OCI-LY3 (cell line): ENCODE results near the gene ENPP3.
A peak's percentile ranks its signal among the peaks of the same experiment; 100 is the strongest.

Experiments
- H2AFZ ChIP-seq: fragments of 200-600, 300-600 bp; shearing (Covaris generic); 2 replicates; pipeline ENCODE4 v1.6.0; 2014; ENCODE audit warnings: antibody characterized with exemption, low read depth, low read length
- H3K27ac ChIP-seq: fragments of 200-600, 300-600 bp; sonication (generic); 2 replicates; pipeline ENCODE4 v1.5.1; 2014; ENCODE audit warnings: mild to moderate bottlenecking, low read length, moderate library complexity, mixed read lengths
- H3K27me3 ChIP-seq: fragments of 200-600, 300-600 bp; sonication (generic); 2 replicates; pipeline ENCODE4 v1.6.1; 2014; ENCODE audit warnings: low read depth, low read length, mixed read lengths
- H3K36me3 ChIP-seq: fragments of 200-600, 300-600 bp; sonication (generic); replicated peaks from 2 replicates; pipeline ENCODE3; 2014; ENCODE audit warnings: low read depth, low read length, mixed read lengths
- H3K4me1 ChIP-seq: fragments of 300-600, 200-600 bp; sonication (generic); 2 replicates; pipeline ENCODE4 v1.6.1; 2014; ENCODE audit warnings: low read length, mixed read lengths
- H3K4me2 ChIP-seq: fragments of 200-600, 300-600 bp; sonication (generic); 2 replicates; pipeline ENCODE4 v1.6.1; 2014; ENCODE audit warnings: low read length, mixed read lengths
- H3K4me3 ChIP-seq: fragments of 300-600, 200-600 bp; sonication (generic); 2 replicates; pipeline ENCODE4 v1.5.1; 2014; ENCODE audit warnings: antibody characterized with exemption, mild to moderate bottlenecking, low read length, moderate library complexity
- H3K79me2 ChIP-seq: fragments of 300-600, 200-600 bp; shearing (Covaris generic); 2 replicates; pipeline ENCODE4 v1.6.1; 2014; ENCODE audit warnings: mild to moderate bottlenecking, low read length, mixed read lengths
- H3K9ac ChIP-seq: fragments of 300-600, 200-600 bp; shearing (Covaris generic); 2 replicates; pipeline ENCODE4 v1.6.0; 2014; ENCODE audit warnings: mild to moderate bottlenecking, low read length, moderate library complexity
- H3K9me3 ChIP-seq: fragments of 200-600, 300-600 bp; shearing (Covaris generic); 2 replicates; pipeline ENCODE4 v1.6.1; 2014; ENCODE audit warnings: low read length, mixed read lengths; ENCODE audit not compliant: insufficient read depth
- H4K20me1 ChIP-seq: fragments of 200-600, 300-600 bp; sonication (generic); 2 replicates; pipeline ENCODE4 v1.6.1; 2016; ENCODE audit warnings: low read length, mixed read lengths; ENCODE audit not compliant: insufficient read depth
- EZH2phosphoT487 ChIP-seq: fragments of 200-600 bp; shearing (Covaris generic); IDR thresholded peaks from 2 replicates; pipeline ENCODE4 v1.6.1; 2018; ENCODE audit warnings: antibody characterized with exemption, mixed run types, low read depth
- TF ChIP-seq, protein P1 (sequence below): fragments of 200-600, 300-600 bp; sonication (generic); IDR thresholded peaks from 2 replicates; pipeline ENCODE4 v1.5.1; 2014; ENCODE audit warnings: antibody characterized with exemption, low read length, low read depth

ENPP3 gene

DNA sequence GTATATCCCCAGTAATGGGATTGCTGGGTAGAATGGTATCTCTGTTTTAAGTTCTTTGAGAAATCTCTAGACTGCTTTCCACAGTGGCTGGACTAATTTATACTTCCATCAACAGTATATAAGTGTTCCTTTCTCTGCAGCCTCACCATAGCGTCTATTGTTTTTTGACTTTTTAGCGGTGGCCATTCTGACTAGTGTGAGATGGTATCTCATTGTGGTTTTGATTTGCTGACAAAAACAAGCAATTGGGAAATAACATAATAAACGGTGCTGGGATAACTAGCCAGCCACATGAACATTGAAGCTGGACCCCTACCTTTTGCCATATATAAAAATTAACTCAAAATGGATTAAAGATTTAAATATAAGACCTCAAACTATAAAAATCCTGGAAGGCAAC, 49.9 kb downstream of the ENPP3 start:
- TF ChIP-seq, protein P1, sequence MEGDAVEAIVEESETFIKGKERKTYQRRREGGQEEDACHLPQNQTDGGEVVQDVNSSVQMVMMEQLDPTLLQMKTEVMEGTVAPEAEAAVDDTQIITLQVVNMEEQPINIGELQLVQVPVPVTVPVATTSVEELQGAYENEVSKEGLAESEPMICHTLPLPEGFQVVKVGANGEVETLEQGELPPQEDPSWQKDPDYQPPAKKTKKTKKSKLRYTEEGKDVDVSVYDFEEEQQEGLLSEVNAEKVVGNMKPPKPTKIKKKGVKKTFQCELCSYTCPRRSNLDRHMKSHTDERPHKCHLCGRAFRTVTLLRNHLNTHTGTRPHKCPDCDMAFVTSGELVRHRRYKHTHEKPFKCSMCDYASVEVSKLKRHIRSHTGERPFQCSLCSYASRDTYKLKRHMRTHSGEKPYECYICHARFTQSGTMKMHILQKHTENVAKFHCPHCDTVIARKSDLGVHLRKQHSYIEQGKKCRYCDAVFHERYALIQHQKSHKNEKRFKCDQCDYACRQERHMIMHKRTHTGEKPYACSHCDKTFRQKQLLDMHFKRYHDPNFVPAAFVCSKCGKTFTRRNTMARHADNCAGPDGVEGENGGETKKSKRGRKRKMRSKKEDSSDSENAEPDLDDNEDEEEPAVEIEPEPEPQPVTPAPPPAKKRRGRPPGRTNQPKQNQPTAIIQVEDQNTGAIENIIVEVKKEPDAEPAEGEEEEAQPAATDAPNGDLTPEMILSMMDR: no peak
- TF ChIP-seq EZH2phosphoT487: no peak
- Histone ChIP-seq H3K4me3 (no peak overlapping the region), H4K20me1 (no peaks in the 10 kb centered on the region), H3K9me3 (0 out of 2 replicates have a peak, but pooled peaks cover 2% of the 10 kb centered on the region), H3K9ac (no peak overlapping the region), H3K4me1 (peaks cover 55% of the 10 kb centered on the region), H3K27ac (no peak overlapping the region), H3K27me3 (peaks cover 44% of the 10 kb centered on the region), H3K4me2 (no peak overlapping the region), H2AFZ (no peak overlapping the region), H3K79me2 (no peaks in the 10 kb centered on the region), H3K36me3 (no peaks in the 10 kb centered on the region)

DNA sequence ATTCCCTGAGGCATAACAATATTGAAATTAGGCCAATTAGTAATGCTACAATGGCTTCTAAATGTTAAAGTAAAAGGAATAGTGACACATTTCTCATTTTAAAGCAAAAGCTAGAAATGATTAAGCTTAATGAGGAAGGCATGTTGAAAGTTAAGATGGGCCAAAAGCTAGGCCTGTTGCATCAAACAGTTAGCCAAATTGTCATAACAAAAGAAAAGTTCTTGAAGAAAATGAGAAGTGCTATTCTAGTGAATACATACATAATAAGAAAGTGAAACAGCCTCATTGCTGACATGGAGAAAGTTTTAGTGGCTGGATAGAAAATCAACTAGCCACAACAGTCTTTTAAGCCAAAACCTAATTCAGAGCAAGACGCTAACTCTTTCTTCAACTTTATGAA, 51.2 kb downstream of the ENPP3 start:
- Histone ChIP-seq H3K27ac (no peak overlapping the region), H4K20me1 (no peaks in the 10 kb centered on the region), H3K9me3 (0 out of 2 replicates have a peak, but pooled peaks cover 2% of the 10 kb centered on the region), H3K4me1 (peaks cover 55% of the 10 kb centered on the region), H2AFZ (no peak overlapping the region), H3K79me2 (no peaks in the 10 kb centered on the region), H3K36me3 (no peaks in the 10 kb centered on the region), H3K27me3 (peaks cover 38% of the 10 kb centered on the region), H3K4me2 (peak overlapping the region; percentile 47), H3K4me3 (no peak overlapping the region), H3K9ac (no peak overlapping the region)
- 0 out of 2 replicates have a peak, but pooled peaks have one; percentile 53 for TF ChIP-seq EZH2phosphoT487
- TF ChIP-seq, protein P1: no peak

DNA sequence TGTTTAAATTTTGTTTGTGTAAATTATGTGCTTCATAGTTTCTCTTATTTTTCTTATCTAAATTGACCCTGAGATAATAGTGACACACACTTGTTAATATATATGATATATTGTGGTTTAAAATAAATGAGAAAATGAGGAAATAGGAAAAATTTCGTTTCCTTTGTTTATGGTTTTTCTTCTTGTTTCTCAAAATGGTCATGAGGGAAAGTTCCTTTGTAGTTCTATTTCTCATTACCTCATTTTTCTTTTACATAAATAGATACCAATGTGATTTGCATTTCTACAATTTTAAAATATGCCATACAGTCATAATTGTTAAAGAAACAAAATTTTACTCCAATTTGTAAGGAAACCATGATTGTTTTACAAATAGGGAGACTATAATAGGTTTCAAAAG, 54.9 kb downstream of the ENPP3 start:
- no peaks in the 10 kb centered on the region for H3K79me2 ChIP-seq
- H3K4me2 ChIP-seq: no peak overlapping the region; the same call in 1 of the 2 replicates
- TF ChIP-seq, protein P1: no peak
- no peak for TF ChIP-seq EZH2phosphoT487

DNA sequence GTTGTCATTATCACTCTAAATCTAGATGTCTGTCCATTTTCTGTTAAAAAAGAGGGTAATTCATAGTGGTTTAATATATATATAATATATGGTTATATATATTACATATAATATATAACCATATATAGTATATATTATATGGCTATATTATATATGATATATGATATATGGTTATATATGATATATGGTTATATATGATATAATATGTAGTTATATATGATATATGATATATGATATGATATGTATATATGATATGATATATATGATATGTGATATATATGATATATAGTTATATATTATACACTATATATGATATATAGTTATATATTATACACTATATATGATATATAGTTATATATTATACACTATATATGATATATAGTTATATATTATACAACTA, 55.5 kb downstream of the ENPP3 start:
- TF ChIP-seq, protein P1: no peak
- no peak for TF ChIP-seq EZH2phosphoT487
- Histone ChIP-seq H2AFZ (no peak overlapping the region), H3K9ac (no peak overlapping the region), H4K20me1 (no peaks in the 10 kb centered on the region), H3K4me3 (no peak overlapping the region), H3K79me2 (no peaks in the 10 kb centered on the region), H3K27me3 (peaks cover 29% of the 10 kb centered on the region), H3K36me3 (no peaks in the 10 kb centered on the region), H3K4me1 (peaks cover 35% of the 10 kb centered on the region), H3K9me3 (no peaks in the 10 kb centered on the region), H3K4me2 (no peak overlapping the region), H3K27ac (no peak overlapping the region)

More for the DNA sequence above, 54.9 kb downstream of the ENPP3 start:
- H3K9ac ChIP-seq: no peak overlapping the region
- H3K4me1 ChIP-seq: peaks cover 35% of the 10 kb centered on the region
- no peak overlapping the region for H3K27ac ChIP-seq
- H3K36me3 ChIP-seq: no peaks in the 10 kb centered on the region
- no peak overlapping the region for H2AFZ ChIP-seq
- H3K9me3 ChIP-seq: no peaks in the 10 kb centered on the region
- H3K4me3 ChIP-seq: no peak overlapping the region
- peaks cover 33% of the 10 kb centered on the region for H3K27me3 ChIP-seq
- H4K20me1 ChIP-seq: no peaks in the 10 kb centered on the region
